Measurements from ENCODE around the gene HPRT1.

The HPRT1 gene

DNA sequence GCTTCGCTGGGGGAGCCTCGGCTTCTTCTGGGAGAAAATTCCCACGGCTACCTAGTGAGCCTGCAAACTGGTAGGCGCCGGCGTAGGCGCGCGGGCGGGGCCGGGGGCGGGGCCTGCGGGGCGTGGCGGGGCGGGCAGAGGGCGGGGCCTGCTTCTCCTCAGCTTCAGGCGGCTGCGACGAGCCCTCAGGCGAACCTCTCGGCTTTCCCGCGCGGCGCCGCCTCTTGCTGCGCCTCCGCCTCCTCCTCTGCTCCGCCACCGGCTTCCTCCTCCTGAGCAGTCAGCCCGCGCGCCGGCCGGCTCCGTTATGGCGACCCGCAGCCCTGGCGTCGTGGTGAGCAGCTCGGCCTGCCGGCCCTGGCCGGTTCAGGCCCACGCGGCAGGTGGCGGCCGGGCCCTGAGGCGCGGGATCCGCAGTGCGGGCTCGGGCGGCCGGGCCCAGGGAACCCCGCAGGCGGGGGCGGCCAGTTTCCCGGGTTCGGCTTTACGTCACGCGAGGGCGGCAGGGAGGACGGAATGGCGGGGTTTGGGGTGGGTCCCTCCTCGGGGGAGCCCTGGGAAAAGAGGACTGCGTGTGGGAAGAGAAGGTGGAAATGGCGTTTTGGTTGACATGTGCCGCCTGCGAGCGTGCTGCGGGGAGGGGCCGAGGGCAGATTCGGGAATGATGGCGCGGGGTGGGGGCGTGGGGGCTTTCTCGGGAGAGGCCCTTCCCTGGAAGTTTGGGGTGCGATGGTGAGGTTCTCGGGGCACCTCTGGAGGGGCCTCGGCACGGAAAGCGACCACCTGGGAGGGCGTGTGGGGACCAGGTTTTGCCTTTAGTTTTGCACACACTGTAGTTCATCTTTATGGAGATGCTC lies at the start of gene HPRT1:
HPRT1 (plus strand) TSS at position 161 of the 857 bp plus-strand sequence; CDS start at position 308, 147 bp downstream.
- TF ChIP-seq CTCF (conservative IDR thresholded peaks at IDR 0.05) = no peak
- peak within 1 kb of the TSS; percentile 75 for H3K27ac ChIP-seq

- no peak overlapping the region for H3K27ac ChIP-seq
- no peak for TF ChIP-seq CTCF (conservative IDR thresholded peaks at IDR 0.05)
Measured at GRCh38 chrX:134416087-134416486, 43.9 kb upstream of the HPRT1 start.

DNA sequence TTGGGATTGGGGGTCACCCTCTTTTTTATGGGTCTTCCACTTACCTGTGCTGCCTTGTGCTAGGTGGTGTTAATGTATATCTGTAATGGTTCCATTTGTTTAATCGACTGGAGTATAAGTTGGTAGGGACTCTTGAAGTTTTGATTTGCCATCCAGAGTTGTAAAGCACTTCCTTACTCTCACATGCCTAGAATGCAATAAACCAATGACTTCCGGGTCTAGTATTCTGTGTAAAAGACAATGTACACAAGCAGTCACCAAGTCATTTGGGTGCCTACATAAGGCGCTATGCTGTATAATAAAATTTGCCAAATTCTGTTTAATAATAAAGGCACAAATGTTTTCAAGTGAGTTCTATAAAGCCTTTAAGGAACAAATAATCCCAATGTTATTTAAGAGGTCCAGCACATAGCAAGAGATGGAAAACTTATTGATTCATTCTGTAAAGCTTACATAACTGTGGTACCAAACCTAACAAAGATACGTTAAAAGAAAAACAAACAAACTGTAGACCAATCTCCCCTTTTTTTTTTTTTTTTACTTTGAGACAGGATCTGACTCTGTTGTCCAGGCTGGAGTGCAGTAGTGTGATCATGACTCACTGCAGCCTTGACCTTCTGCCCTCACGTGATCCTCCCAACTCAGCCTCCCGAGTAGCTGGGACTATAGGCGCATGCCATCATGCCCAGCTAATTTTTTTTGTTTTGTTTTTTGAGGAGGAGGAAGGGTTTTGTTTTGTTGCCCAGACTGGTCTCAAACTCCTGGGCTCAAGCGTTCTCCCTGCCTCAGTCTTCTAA lies 41.5 kb upstream of the HPRT1 start:
- TF ChIP-seq CTCF (conservative IDR thresholded peaks at IDR 0.05) = no peak
- no peak overlapping the region for H3K27ac ChIP-seq

GRCh38 chrX:134419784-134420183 lies 40.2 kb upstream of the HPRT1 start:
- no peak for TF ChIP-seq CTCF (conservative IDR thresholded peaks at IDR 0.05)

DNA sequence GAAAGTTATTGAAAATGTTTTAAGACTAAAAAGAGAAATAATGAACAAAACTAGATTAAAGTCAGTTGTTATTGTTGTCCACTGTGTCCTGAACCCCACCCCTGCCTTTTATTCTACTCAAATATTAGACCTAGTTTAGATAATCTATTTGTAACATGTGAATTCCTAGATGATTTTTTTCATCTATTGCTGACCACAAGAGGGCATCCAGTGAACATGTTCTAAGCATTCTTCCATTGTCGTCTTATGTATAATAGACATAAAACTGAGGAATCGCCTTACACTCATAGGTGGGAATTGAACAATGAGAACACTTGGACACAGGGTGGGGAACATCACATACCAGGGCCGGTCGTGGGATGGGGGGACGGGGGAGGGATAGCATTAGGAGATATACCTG lies 36.4 kb upstream of the HPRT1 start:
- no peak overlapping the region for H3K27ac ChIP-seq
- TF ChIP-seq CTCF (conservative IDR thresholded peaks at IDR 0.05) = peak; percentile 69

More at GRCh38 chrX:134419784-134420183, 40.2 kb upstream of the HPRT1 start:
- H3K27ac ChIP-seq = no peak overlapping the region

- H3K27ac ChIP-seq = no peak overlapping the region
- no peak for TF ChIP-seq CTCF (conservative IDR thresholded peaks at IDR 0.05)
Measured at GRCh38 chrX:134426281-134426680, 33.7 kb upstream of the HPRT1 start.

GRCh38 chrX:134431894-134432293 lies 28.1 kb upstream of the HPRT1 start:
- no peak for TF ChIP-seq CTCF (conservative IDR thresholded peaks at IDR 0.05)
- no peak overlapping the region for H3K27ac ChIP-seq

Measured in VCaP (cell line).